Left hindlimb (tissue), 1 donor: ENCODE measurements around the gene ADGRF1.
"Not testable (repeated sequence)": the region's sequence is repeated elsewhere in the genome, so short reads cannot be mapped to it uniquely, and the experiment has no call there.

Experiments used
- DNase-seq: peaks from one replicate; pipeline ENCODE4 v3.0.0-alpha.2; 2018

Gene ADGRF1

DNA sequence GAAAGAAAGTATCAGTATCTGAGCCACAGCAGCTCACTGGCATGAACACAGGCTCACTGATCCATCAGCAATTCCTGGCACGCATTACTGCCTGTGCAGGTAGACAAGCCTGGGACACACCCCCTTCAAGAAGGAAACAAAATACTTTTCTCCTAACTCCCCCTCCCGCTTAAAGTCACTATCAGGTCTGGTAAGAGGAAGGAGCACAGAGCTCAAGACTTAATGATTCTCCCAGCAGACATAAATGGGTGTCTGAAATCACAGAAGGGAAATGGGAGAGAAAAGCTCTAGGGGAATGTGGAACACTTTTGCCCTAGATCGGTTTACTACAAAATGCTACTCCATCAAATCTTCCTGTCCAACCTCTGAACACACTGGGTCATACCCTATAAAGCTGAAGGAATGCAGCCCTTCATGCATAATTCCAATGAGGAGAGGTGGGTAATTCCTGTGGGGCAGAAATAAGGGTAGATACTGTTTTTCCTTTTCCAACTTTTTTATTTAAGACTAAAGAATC lies at the start of gene ADGRF1:
Gene ADGRF1, minus strand, starts transcription at position 58 of the 517 bp plus-strand sequence. CDS start 13,271 bp downstream, outside the sequence.
- DNase-seq = no peak

DNA sequence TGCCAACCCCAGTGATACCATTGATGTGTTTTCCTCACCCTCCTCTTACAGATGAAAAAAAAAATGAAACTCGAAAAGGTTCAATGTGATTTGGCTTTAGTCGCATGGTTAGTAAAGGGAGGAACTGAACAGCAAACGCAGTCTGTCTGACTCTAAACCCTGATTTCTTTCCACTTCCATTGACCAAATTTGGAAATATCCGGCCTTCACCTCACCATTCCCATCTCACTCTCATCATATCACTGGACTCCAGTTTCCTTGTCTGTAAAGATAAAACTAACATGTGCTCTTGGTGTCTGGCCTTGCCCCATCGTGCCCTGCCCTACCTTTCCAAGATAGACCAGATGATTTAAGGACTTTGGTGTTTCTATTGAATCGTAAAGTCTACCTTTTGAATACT lies 48.7 kb upstream of the ADGRF1 start:
- no peak for DNase-seq

DNA sequence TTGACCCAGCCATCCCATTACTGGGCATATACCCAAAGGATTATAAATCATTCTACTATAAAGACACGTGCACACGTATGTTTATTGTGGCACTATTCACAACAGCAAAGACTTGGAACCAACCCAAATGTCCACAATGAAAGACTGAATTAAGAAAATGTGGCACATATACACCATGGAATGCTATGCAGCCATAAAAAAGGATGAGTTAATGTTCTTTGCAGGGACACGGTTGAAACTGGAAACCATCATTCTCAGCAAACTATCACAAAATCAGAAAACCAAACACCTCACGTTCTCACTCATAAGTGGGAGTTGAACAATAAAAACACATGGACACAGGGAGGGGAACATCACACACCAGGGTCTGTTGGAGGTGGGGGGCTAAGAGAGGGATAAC lies 47.3 kb upstream of the ADGRF1 start:
- DNase-seq = not testable (repeated sequence)

DNA sequence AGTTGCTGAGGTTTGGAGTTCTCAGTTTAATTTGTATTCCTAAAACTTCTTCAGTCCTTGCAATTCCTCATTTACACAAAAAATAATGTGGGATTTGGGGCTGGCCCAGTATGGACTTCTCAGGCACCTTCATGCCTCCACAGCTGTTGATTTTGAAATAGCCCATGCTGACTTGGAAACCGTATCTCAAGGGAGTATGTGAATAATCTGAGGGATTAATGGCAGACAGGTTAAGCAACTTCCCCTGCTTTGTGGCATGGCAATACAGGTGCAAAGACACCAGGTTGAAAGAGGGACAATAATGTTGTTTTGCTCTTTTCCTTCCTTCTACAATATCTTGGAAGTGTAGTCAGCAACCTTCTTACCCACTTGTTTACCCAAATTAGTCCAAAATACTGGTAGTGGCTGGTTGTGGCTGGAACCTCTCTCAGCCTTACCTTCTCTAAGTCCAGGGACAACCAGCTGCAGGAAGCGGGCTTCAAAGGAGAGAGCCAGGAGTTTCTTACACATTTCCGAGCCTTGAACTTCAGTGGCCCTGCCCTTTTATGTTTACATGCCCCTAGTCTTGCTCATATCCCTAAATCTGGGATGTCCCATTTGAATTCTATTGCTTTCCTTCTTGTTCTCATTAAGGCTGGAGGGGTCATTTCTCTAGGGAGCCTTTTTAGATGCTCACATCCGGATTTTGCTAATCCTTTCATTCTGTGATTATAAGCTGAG lies 44.1 kb upstream of the ADGRF1 start:
- no peak for DNase-seq

DNA sequence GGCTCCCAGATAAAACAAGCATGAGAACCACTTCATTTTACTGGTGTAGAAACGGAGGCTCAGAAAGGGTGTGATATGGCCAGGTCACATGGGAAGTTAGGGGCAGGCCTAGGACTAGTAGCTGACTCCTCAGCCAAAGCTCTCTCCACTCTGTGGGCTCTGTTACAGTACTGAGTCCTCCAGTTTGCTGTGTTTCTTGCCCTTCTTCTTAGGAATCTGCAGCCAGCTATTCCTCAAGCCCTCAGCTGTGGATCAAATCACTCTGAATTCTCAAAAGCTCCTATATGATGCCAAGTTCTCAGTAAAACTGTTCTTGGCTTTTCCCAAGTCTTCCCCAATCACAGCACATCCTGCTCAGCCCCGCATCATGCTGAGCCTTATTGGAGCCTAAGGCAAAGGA lies 42.5 kb upstream of the ADGRF1 start:
- no peak for DNase-seq

DNA sequence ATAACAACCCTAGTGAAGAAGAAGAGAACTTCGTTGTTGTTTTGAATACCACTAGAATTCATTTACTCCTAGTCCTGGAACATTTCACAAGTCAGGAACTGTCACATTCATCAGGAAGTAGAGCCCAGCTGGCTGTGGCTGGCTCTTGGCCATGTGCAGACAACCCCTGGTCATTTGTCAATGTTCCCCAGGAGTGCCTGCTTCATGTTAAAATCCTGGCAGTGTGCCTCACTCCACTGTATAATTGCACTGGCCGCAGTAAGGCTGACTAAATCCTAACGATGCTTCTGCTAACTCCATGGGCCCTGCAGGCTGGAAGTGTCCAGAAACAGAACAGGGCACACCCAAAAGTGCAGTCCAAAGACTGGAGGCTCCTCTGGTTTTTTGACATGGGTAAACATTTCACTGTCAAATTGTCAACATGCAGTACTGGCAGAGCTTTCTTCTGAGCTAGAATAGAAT lies 41.5 kb upstream of the ADGRF1 start:
- peak; percentile 85 for DNase-seq

DNA sequence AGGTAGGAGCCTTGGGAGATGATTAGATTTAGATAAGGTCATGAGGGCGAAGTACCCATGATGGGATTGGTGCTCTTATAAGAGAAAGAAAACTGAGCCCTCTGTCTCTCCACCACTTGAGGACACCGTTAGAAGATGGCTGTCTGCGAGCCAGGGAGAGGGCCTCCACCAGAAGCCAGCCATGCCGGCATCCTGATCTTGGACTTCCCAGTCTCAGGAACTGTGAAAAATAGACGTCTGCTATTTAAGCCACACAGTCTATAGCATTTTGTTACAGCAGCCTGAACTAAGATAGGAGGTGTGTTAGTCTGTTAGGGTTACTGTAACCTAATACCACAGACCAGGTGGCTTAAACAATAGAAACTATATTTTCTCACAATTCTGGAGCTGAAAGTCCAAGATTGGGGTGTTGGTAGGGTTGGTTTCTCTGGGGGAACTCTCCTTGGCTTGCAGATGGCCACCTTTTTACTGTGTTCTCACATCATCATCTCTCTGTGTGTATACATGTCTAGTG lies 38.0 kb upstream of the ADGRF1 start:
- DNase-seq = no peak

DNA sequence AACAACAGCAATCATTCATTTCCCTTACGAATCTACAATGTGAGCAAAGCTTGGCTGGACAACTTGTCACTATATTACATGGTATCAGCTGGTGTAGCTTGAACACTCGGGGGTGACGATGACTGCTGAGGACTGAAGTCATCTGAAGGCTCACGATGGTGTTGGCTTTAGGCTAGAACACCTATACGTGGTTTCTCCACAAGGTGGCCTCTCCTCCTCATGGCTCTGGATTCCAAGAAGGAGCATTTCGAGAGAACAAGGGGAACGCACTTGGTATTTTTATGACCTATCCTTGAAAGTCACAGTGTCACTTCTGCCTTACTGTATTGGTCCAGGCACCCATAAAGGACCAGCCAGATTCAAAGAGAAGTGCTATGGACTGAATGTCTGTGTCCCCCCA lies 37.5 kb upstream of the ADGRF1 start:
- DNase-seq = no peak

DNA sequence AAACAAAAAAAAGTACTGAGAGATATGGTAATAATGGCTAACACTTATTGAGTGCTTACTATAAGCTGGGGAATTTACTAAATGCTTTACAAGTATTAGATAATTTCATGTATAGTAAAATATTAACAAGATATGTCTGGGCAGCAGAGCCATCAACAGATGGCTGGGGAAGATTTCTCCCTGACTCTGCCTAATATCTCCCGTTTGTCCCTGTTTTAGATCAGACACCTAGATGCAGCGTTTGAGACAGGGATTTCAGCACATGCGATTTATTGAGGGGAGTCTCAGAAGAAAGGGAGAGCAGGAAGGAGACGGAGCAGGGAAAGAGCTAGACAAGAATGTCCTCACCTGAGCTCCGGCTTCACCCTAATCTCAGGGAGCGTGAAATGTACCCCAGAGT lies 36.9 kb upstream of the ADGRF1 start:
- DNase-seq = no peak

DNA sequence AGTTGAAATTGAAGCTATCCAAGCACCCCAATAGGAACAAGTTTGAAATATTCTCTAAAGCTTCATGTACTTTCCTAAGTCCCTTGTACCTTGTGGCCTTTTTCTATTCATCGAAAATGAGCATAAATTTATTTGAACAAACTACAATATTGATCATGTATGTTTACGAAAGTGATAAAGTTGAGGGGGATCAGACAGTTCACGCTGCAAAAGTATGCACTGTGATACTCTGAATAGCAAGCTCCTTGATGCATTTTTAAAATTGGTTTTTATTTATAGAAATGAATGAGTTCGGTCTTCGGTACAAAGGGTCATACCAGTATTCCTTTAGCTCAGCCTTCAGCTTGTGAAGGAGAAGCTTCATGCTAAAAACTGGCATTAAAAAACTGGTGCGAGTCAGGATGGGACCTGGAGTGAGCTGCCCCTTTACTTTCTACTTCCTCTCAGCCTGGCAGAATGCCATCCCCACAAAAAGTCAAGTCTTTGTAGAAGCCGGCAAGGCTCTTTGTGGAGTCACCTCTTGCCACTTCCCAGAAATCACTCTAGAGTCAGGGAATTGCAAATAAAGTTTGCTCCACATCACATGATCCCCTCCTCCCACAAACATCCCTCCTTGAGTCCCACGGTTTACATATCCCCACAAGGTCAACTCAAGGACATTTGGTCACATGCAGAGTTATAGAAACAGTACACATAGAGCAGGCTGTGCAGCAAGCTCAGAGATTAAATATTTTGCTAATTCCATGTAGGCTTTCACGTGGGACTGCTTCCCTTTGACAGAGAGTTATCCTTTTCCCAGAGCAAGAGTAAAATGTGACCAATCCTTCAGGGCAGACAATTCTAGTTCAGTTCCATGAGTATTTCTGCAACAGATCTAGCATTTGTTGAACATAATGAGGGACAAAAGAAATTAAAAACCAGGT lies 34.6 kb upstream of the ADGRF1 start:
- peak; percentile 31 for DNase-seq

DNA sequence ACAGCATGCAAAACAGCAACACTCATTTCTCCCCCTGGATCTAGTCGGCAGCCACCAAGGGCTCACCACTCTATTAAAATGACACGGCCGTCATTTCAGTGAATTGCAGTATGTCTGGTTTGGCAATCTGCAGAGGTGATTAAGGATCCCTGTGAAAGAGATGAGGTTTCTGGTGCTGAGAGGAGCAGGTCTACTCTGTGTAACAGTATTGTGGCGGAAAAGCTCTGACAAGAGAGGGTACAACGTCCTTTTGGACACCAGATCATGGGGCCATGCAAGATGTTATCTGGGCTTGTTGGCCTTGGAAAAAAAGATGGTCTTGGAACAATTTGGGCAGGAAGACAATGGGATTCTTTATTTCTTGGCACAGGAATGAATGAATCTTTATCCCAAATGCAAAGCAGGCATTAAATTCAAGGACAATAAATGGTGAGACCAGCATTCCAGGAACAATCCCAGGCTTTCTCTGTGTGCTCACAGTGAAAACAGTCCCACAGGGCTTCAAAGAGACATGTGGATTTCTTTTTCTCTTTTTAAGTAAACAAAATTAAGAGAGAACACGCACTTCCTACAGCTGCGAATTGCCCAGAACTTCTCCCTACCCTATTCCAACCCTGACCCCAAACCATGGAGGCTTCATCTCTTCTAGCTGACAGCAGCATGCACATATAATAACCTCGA lies 33.7 kb upstream of the ADGRF1 start:
- DNase-seq = no peak

DNA sequence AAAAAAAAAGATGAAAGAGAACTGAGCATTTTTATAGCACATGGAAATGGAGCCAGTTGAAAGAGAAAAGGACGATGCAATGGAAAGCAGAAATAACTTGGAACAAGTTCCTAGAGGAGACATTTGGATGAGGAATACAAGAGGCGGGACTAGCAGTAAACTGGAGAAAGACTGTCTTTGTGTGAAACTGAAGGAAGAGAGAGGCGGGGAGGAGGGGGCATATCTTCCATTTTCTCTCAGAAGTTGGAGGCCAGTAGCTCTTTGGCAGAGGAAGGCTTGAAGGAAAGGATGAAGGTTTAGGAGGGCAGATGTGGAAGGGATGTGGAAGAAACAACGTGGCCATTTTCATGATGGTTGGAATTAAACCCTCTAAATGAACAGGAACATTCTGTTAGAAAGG lies 33.0 kb upstream of the ADGRF1 start:
- DNase-seq = no peak

DNA sequence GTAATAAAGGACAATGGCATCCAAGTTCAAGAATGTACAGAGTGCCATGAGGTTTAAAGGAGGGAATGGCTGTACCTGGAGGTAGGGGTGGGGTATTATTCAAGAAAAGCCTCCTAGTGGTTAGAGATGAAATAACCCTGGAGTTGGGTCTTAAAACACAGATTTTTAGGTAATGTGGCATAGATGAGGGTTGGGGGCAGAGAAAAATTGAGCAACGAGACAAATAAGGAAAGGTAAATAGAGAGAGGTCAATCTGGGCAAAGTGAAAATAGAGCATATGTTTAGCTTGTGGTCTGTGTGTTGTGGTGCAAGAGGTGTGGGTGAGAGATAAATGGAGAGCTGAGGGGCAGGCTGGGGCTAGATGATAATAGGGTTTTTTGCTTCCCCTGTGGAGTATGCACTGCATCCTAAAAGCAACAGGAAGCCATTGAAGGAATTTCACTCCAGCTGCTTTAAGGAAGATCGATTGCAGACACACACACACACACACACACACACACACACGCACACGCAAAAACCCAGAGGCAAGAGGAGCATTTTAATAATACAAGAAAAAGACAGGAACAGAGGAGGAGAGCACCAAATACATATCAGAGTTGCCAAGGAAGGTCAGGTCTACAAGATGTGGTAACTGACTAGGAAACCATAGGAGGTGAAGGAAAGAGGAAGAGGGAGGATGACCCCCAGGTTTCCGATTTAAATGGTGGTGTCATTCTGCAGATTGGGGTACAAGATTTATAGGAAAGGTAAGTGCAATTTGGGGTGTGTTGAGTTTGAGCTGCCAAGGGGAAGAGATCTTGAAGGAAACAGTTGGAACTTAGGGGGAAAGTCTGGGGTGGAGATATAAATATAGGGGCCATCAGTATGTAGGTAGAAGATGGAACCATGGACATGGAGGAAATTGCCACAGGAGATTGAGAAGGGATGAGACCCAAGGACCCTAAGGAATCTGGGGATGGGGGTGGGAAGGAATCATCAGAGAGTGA lies 31.3 kb upstream of the ADGRF1 start:
- no peak for DNase-seq

DNA sequence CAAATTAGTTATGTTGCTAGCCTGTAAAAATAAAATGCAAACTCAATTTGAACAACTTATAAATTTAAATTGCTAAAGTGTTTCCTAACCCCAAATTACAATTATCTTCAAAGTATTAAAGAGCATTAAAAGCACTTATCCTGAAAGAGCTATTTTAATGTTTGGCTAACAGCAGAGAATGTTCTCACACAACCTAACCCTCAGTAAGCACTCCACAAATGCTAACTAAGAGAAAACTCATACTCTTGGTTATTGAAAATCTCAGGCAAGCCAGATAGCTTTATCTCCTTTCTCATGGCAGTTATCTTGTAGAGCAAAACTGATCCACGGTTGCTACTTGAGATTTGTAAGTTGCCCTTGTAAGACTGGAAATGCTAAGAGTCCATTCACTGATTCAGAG lies 30.5 kb upstream of the ADGRF1 start:
- DNase-seq = no peak

DNA sequence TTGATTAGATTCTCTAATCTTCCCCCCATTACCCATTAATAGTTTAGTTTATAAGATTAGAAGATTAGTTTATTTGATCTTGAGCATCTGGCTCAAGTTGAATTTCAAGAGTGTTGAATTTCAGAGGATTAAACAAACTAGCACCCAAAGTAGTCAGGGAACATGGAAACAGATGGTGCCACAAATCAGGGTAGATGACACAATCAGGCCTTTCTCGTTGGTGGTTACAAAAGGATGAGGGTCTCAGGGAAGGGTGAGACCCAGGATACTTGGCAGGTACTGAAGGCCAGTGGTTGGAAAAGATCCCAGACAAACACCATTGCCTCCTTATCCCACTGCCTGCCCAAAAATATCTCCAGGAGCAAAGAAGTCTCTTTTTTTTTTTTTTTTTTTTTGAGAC lies 29.5 kb upstream of the ADGRF1 start:
- DNase-seq = no peak

DNA sequence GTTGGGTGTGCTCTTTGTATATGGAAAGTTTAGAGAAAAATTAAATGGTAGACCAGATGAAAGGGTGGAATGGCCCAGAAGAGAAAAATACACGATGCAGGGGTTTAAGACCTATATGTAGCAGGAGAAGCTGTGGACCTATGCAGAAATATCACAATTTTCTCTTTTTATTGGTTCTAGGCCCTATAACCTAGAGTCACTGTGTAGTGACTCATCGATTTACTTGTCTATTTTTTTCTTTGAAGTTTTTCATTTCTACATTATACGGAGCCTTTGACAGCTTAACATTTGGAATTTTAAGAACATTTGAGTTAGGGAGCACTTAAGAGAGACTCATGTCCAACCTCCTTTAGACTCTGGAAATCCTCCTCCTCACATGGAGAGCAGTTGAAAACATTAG lies 28.3 kb upstream of the ADGRF1 start:
- no peak for DNase-seq

DNA sequence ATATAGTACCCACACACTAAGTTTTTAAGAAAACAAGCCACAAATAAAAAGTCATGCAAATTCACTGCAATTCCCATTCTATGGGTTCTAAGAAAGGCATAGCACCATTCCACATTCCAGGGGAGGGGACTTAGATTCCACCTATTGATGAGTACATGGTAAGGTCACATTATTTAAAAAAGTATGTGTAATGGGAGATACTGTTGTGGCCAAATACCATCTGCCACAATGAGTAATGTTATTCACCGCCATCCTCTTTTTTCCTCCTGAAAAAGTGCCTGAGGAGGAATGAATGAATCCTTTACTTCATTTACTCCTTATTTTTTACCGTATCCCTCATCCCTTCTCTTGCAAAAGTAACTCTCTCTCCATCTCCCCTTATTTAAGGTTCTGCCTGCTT lies 27.0 kb upstream of the ADGRF1 start:
- no peak for DNase-seq

DNA sequence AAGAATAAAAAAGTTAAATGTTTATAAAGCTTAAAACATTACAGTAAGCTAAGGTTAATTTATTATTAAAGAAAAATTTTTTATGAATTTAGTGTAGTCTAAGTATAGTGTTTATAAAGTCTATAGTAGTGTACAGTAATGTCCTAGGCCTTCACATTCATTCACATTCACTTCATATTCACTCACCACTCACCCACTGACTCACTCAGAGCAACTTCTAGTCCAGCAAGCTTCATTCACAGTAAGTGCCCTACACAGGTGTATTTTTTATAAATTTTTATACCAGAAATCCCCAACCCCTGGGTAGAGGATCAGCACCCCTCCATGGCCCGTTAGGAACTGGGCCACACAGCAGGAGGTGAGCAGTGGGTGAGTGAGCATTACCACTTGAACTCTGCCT lies 24.3 kb upstream of the ADGRF1 start:
- no peak for DNase-seq

DNA sequence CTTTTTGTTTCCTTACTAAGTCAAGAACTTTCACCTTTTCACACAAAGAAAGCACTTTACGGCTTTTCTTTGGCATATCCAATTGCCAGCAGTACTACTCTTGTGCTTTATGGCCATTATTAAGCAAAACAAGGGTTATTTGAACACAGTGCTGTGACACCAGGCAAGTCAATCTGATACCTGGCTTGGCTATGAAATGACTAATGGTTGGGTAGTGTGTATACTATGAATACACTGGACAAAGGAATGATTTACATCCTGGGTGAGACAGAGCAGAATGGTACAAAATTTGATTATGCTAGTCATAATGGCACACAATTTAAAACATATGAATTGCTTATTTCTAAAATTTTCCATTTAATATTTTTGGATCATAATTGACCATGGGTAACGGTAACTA lies 22.1 kb upstream of the ADGRF1 start:
- no peak for DNase-seq

DNA sequence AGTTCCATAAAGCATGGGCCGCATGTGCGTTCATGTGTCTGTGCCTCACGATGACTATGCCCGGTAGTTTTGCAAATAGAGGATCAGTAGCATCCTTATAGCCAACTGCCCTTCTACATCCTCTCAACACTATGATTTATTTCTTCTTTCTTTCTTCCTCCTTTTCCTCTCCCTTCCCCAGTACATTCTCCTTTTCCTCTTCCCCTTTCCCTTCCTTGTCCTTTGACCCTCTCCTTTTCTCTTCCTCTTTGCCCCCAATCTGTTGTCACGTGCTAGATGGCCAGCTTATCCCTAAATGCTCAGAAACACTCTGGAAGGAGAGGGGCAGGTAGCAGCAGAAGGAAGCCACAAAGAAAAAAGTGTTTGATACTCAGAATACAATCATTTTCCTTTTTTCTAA lies 20.2 kb upstream of the ADGRF1 start:
- DNase-seq = no peak
